HepG2 (cell line): ENCODE data around the gene GCN1. TPM values are rescaled to one million over a fixed set of nuclear protein-coding genes. Genes with fewer than 3 reads are reported as not detected.

Experiments used
- ATAC-seq: fragments of 200-7000 bp; cut with Tn5 transposase; 3 replicates; pipeline ENCODE4 v1.9.1; 2020; ENCODE audit warnings: mild to moderate bottlenecking, moderate library complexity
- BruUV-seq: library from RNA; stranded (reverse); fragments of 400-500 nt; replicated peaks from 2 replicates; lab custom pipeline; 2021; lab: Mats Ljungman, UMichigan
- CTCF ChIA-PET: fragments of 300-600 bp; formaldehyde crosslinking; extraction: SDS; loops from one replicate; lab custom pipeline; 2021; ENCODE audit warnings: low total read pairs, inconsistent platforms, low intra/inter-chr PET ratio; lab: Yijun Ruan, JAX
- POLR2A ChIA-PET: fragments of 350-600 bp; sonication (Branson Sonifier 250); formaldehyde crosslinking; loops from one replicate; lab custom pipeline; 2020; ENCODE audit warnings: antibody characterized with exemption, inconsistent platforms; lab: Yijun Ruan, JAX
- DNase-seq: peaks from one replicate; pipeline ENCODE4 v3.0.0-alpha.2; 2015; ENCODE audit warnings: low spot score
- FAIRE-seq: peaks from 3 replicates; lab custom pipeline; 2011; peaks lifted over from hg19 to GRCh38; lab: Jason Lieb, UNC
- H2AFZ ChIP-seq: one replicate; pipeline ENCODE4 v1.6.1; 2011; ENCODE audit warnings: low read length, inconsistent platforms
- H3K27ac ChIP-seq: fragments of 300-600 bp; 3 replicates; pipeline ENCODE4 v1.8.0; 2011; ENCODE audit warnings: mixed run types, mild to moderate bottlenecking, mixed read lengths, low read length, inconsistent platforms; ENCODE audit not compliant: insufficient read depth; ENCODE audit errors: extremely low read length
- H3K27me3 ChIP-seq, 2 experiments: fragments of 200-600 bp in 1 of 2; 2 replicates in 1 of 2; 3 replicates in 1 of 2; pipeline versions ENCODE4 v1.6.0 to v1.8.0; 2011; ENCODE audit warnings: low read length in 2 of 2, mild to moderate bottlenecking in 2 of 2, moderate library complexity in 2 of 2, inconsistent platforms in 1 of 2; ENCODE audit not compliant: insufficient read depth in 2 of 2, control insufficient read depth in 1 of 2
- H3K36me3 ChIP-seq, 2 experiments: fragments of 200-600 bp in 1 of 2; replicated peaks in 1 of 2; 2 replicates in 1 of 2; 3 replicates in 1 of 2; pipeline versions ENCODE4 v1.5.1 to v1.8.0; 2011; ENCODE audit warnings: low read length in 2 of 2, inconsistent platforms in 1 of 2; ENCODE audit not compliant: insufficient read depth in 2 of 2, control insufficient read depth in 1 of 2
- H3K4me1 ChIP-seq: 2 replicates; pipeline ENCODE4 v1.5.1; 2012; ENCODE audit warnings: low read length, inconsistent platforms; ENCODE audit not compliant: insufficient read depth
- H3K4me2 ChIP-seq: 2 replicates; pipeline ENCODE4 v1.6.0; 2011; ENCODE audit warnings: low read depth, low read length, inconsistent platforms
- H3K4me3 ChIP-seq, 3 experiments: fragments of 200-600 bp in 1 of 3; sonication (generic), shearing (Covaris generic) in 1 of 3; replicated peaks in 1 of 3; 2 replicates each; pipeline ENCODE4 v1.5.1; 2011 to 2016; ENCODE audit warnings: low read length in 3 of 3, inconsistent platforms in 2 of 3, low read depth in 2 of 3, mild to moderate bottlenecking in 2 of 3, control low read depth in 1 of 3, mixed read lengths in 1 of 3; ENCODE audit not compliant: insufficient read depth in 1 of 3
- H3K79me2 ChIP-seq: one replicate; pipeline ENCODE4 v1.6.1; 2011; ENCODE audit warnings: low read length, inconsistent platforms; ENCODE audit not compliant: insufficient read depth
- H3K9ac ChIP-seq: 2 replicates; pipeline ENCODE4 v1.6.0; 2011; ENCODE audit warnings: mild to moderate bottlenecking, low read depth, low read length, inconsistent platforms; ENCODE audit not compliant: insufficient read depth
- H3K9me3 ChIP-seq: 2 replicates; pipeline ENCODE4 v1.5.1; 2012; ENCODE audit warnings: mild to moderate bottlenecking, low read length
- H4K20me1 ChIP-seq: 2 replicates; pipeline ENCODE4 v1.6.0; 2011; ENCODE audit warnings: inconsistent platforms, mild to moderate bottlenecking, low read length, moderate library complexity; ENCODE audit not compliant: insufficient read depth
- ZNF136 ChIP-seq: sonication (generic); formaldehyde crosslinking; IDR thresholded peaks from 2 replicates; pipeline ENCODE4 v1.8.1; 2022; ENCODE audit warnings: low read depth, mild to moderate bottlenecking, moderate library complexity, missing genetic modification reagents
- ZNF670 ChIP-seq: sonication (generic); formaldehyde crosslinking; IDR thresholded peaks from 2 replicates; pipeline ENCODE4 v1.8.0; 2022; ENCODE audit warnings: mild to moderate bottlenecking, missing genetic modification reagents, borderline replicate concordance
- WGBS: methylation state at CpG from one replicate; pipeline ENCODE4 v1.1.6; 2017; ENCODE audit warnings: low lambda C conversion rate; 5-methylcytosine and 5-hydroxymethylcytosine counted together
- in situ Hi-C: cut with HindIII; loops from 2 replicates; pipeline ENCODE4 v1.10.0; 2017; ENCODE audit warnings: low pct_unique_long_range_greater_than_20kb; ENCODE audit not compliant: extremely low pct_ligation_motif_present
- intact Hi-C: fragments of 100-400 bp; cut with micrococcal nuclease; formaldehyde crosslinking; loops from one replicate; pipeline ENCODE4 v1.10.0; 2022; ENCODE audit not compliant: unreplicated experiment
- polyA plus RNA-seq, 8 experiments: library from polyadenylated mRNA; depleted of rRNA in 3 of 8; stranded (reverse) in 7 of 8; unstranded in 1 of 8; fragments of >200 nt; fragmentation: Illumina TruSeq in 4 of 8; extraction: Trizol in 4 of 8; gene quantifications; 2 replicates each; pipeline versions ENCODE4 v1.2.1 to v1.2.3, GENCODE V29; 2011 to 2016; ENCODE audit warnings: low read depth in 4 of 8, missing spikeins in 1 of 8, mixed read lengths in 1 of 8; ENCODE audit not compliant: insufficient read depth in 1 of 8
- total RNA-seq, 5 experiments: library from RNA; depleted of rRNA; stranded (reverse); fragments of >200 nt; fragmentation: Illumina TruSeq; extraction: Trizol; gene quantifications; 2 replicates each; pipeline ENCODE4 v1.2.3, GENCODE V29; 2016; ENCODE audit warnings: low read depth in 1 of 5
- TF ChIP-seq, protein P1 (sequence below): sonication (generic); formaldehyde crosslinking; IDR thresholded peaks from 2 replicates; pipeline ENCODE4 v1.9.0; 2021; ENCODE audit warnings: mild to moderate bottlenecking, missing genetic modification reagents

GCN1 gene
- total and polyA plus RNA-seq, 2 of the 13 experiments (the other 11 are each of a cell fraction or from before 2014, with no cell fraction given), result 58.2 to 83.0 TPM

DNA sequence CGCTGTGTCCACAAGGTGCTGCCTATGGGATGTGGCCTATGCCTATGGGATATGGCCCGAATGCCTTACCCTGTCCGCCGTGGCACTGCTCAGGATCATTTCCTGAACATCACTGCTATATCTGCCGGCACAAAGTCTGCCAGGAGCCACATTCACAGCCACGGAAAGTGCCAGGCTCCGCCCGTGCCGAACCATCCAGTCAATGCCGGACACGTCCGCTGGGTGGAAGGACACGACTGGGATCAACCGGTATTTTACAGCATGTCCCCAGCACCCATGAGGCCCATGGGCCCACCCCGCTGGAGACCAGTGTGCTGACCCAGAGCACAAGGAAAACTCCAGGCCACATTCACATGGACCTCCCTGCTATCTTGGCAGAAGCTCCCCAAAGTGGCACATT, 63.4 kb downstream of the GCN1 start:
- 97% methylated on average over 15 of the region's 15 CpGs for WGBS
- CTCF ChIA-PET, result no interaction called here

More for the DNA sequence above, 63.4 kb downstream of the GCN1 start:
- Histone ChIP-seq H3K4me2 (no peak overlapping the region), H3K79me2 (no peaks in the 10 kb centered on the region), H3K4me3 (no peak overlapping the region), H3K27ac (no peak overlapping the region), H3K9ac (no peak overlapping the region), H3K4me1 (no peaks in the 10 kb centered on the region), H2AFZ (no peak overlapping the region), H3K27me3 (no peaks in the 10 kb centered on the region), H3K36me3 (peaks cover 52 to 89% of the 10 kb centered on the region in 2 experiments), H3K9me3 (no peaks in the 10 kb centered on the region), H4K20me1 (no peaks in the 10 kb centered on the region)
- no peak for DNase-seq
- TF ChIP-seq ZNF136, result no peak
- TF ChIP-seq, protein P1, sequence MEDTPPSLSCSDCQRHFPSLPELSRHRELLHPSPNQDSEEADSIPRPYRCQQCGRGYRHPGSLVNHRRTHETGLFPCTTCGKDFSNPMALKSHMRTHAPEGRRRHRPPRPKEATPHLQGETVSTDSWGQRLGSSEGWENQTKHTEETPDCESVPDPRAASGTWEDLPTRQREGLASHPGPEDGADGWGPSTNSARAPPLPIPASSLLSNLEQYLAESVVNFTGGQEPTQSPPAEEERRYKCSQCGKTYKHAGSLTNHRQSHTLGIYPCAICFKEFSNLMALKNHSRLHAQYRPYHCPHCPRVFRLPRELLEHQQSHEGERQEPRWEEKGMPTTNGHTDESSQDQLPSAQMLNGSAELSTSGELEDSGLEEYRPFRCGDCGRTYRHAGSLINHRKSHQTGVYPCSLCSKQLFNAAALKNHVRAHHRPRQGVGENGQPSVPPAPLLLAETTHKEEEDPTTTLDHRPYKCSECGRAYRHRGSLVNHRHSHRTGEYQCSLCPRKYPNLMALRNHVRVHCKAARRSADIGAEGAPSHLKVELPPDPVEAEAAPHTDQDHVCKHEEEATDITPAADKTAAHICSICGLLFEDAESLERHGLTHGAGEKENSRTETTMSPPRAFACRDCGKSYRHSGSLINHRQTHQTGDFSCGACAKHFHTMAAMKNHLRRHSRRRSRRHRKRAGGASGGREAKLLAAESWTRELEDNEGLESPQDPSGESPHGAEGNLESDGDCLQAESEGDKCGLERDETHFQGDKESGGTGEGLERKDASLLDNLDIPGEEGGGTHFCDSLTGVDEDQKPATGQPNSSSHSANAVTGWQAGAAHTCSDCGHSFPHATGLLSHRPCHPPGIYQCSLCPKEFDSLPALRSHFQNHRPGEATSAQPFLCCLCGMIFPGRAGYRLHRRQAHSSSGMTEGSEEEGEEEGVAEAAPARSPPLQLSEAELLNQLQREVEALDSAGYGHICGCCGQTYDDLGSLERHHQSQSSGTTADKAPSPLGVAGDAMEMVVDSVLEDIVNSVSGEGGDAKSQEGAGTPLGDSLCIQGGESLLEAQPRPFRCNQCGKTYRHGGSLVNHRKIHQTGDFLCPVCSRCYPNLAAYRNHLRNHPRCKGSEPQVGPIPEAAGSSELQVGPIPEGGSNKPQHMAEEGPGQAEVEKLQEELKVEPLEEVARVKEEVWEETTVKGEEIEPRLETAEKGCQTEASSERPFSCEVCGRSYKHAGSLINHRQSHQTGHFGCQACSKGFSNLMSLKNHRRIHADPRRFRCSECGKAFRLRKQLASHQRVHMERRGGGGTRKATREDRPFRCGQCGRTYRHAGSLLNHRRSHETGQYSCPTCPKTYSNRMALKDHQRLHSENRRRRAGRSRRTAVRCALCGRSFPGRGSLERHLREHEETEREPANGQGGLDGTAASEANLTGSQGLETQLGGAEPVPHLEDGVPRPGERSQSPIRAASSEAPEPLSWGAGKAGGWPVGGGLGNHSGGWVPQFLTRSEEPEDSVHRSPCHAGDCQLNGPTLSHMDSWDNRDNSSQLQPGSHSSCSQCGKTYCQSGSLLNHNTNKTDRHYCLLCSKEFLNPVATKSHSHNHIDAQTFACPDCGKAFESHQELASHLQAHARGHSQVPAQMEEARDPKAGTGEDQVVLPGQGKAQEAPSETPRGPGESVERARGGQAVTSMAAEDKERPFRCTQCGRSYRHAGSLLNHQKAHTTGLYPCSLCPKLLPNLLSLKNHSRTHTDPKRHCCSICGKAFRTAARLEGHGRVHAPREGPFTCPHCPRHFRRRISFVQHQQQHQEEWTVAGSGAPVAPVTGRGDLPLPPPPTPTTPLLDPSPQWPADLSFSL (CRISPR knock-in tag), result no peak
- no peak for TF ChIP-seq ZNF670 (CRISPR knock-in tag)
- ATAC-seq, result no peak
- no TSS peak for BruUV-seq
- intact Hi-C loops (no loop called here), in situ Hi-C loops (no loop called here)
- FAIRE-seq, result no peak
- POLR2A ChIA-PET, result no interaction called here
